Activated CD4-positive, alpha-beta memory T cell treated with anti-CD3 and anti-CD28 coated beads, Interleukin-2, amount 10 ng/mL, durations not matched to agents 7 days and 5 days (primary cell): ENCODE results near the gene TXNDC17. TPM values are rescaled to one million over a fixed set of nuclear protein-coding genes. Genes with fewer than 3 reads are reported as not detected.

Experiments used
- total RNA-seq, 2 experiments: library from RNA; stranded (reverse); gene quantifications; one replicate each; pipeline ENCODE4 v1.2.3, GENCODE V29; 2021

TXNDC17 gene
- total RNA-seq, 2 experiments from 2014 or later: 70.6 to 71.1 TPM

Other genes starting within 250 kb of the TXNDC17 start
- not detected for gene AIPL1, start 205.9 kb upstream of the TXNDC17 start, total RNA-seq
- gene PIMREG, start 196.6 kb upstream of the TXNDC17 start, total RNA-seq: 10 to 100 TPM; 21.2 TPM
- gene PITPNM3, start 84.5 kb upstream of the TXNDC17 start, total RNA-seq: under 1 TPM; 0.53 to 0.63 TPM
- 10 to 100 TPM; 13.0 to 14.6 TPM for gene KIAA0753, start 349 bp upstream of the TXNDC17 start, total RNA-seq
- gene MED31, start 10.5 kb downstream of the TXNDC17 start, total RNA-seq: 10 to 100 TPM; 26.0 to 26.3 TPM
- 1 to 10 TPM; 1.1 to 1.9 TPM for gene C17orf100, start 10.7 kb downstream of the TXNDC17 start, total RNA-seq
- gene SLC13A5, start 72.3 kb downstream of the TXNDC17 start, total RNA-seq: not detected
- gene XAF1, start 115.0 kb downstream of the TXNDC17 start, total RNA-seq: 100 to 1,000 TPM; 408 TPM
- 1 to 10 TPM; 1.1 to 1.7 TPM for gene FBXO39, start 135.2 kb downstream of the TXNDC17 start, total RNA-seq
- not detected for gene TEKT1, start 190.7 kb downstream of the TXNDC17 start, total RNA-seq